ENCODE data around the gene HIC1. TPM values are rescaled to one million over a fixed set of nuclear protein-coding genes. Genes with fewer than 3 reads are reported as not detected.
"Not testable (repeated sequence)": the region's sequence is repeated elsewhere in the genome, so short reads cannot be mapped to it uniquely, and the experiment has no call there.

Gene HIC1
- total RNA-seq, 1 experiment from 2014 or later = 1.0 TPM

GRCh38 chr17:2011411-2012371 is 43.2 kb upstream of the HIC1 start:
- BruUV-seq (replicated peaks) = no TSS peak
- Mint-ChIP-seq H3K4me3 (ENCODE audit: unreplicated experiment) (peak overlapping the region; percentile 53), H3K27me3 (ENCODE audit: insufficient read depth, unreplicated experiment) (no peaks in the 10 kb centered on the region), H3K27ac (ENCODE audit: low read depth, unreplicated experiment) (peak overlapping the region; percentile 85), H3K9me3 (ENCODE audit: unreplicated experiment) (no peaks in the 10 kb centered on the region), H3K4me1 (ENCODE audit: insufficient read depth, unreplicated experiment) (peaks cover 39% of the 10 kb centered on the region), H3K36me3 (ENCODE audit: insufficient read depth, unreplicated experiment) (no peaks in the 10 kb centered on the region)
- intact Hi-C loops (cut with micrococcal nuclease) = no loop called here
- POLR2A ChIA-PET = interaction anchor here (0.7 to 4.2 kb wide), 6 partner anchors 9 to 24 kb away, joined by 3 to 24 read pairs (median 3); partner anchors contain the start of gene RTN4RL1
- TF ChIP-seq, protein P1, sequence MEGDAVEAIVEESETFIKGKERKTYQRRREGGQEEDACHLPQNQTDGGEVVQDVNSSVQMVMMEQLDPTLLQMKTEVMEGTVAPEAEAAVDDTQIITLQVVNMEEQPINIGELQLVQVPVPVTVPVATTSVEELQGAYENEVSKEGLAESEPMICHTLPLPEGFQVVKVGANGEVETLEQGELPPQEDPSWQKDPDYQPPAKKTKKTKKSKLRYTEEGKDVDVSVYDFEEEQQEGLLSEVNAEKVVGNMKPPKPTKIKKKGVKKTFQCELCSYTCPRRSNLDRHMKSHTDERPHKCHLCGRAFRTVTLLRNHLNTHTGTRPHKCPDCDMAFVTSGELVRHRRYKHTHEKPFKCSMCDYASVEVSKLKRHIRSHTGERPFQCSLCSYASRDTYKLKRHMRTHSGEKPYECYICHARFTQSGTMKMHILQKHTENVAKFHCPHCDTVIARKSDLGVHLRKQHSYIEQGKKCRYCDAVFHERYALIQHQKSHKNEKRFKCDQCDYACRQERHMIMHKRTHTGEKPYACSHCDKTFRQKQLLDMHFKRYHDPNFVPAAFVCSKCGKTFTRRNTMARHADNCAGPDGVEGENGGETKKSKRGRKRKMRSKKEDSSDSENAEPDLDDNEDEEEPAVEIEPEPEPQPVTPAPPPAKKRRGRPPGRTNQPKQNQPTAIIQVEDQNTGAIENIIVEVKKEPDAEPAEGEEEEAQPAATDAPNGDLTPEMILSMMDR (IDR thresholded peaks at IDR 0.05; ENCODE audit: unreplicated experiment) = no peak
- peak; percentile 74 for DNase-seq (ENCODE audit: unreplicated experiment)
- CTCF ChIA-PET = interaction anchor here (1.0 kb wide), 1 partner anchor 11 kb away, joined by 3 read pairs; no protein-coding TSS in a partner anchor

DNA sequence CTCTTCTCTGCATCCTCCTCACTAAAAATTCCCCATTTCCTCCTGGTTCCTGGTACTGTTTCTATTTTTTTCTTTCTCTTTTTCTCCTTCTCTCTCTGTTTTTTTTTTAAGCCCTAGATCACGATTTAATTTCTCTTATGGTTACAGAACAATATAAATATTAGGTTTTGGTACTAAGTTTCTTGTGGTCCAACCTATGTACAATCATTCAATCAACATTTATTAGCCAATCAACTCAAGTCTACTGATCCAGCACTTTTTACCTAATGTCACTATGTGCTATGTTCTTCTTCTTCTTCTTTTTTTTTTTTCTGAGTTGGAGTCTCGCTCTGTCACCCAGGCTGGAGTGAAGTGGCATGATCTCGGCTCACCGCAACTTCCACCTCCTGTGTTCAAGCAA is 42.4 kb upstream of the HIC1 start:
- TF ChIP-seq, protein P1 (IDR thresholded peaks at IDR 0.05; ENCODE audit: unreplicated experiment) = no peak
- Mint-ChIP-seq H3K4me3 (ENCODE audit: unreplicated experiment) (peak overlapping the region; percentile 53), H3K4me1 (ENCODE audit: insufficient read depth, unreplicated experiment) (peaks cover 39% of the 10 kb centered on the region), H3K27me3 (ENCODE audit: insufficient read depth, unreplicated experiment) (no peaks in the 10 kb centered on the region), H3K9me3 (ENCODE audit: unreplicated experiment) (no peaks in the 10 kb centered on the region), H3K27ac (ENCODE audit: low read depth, unreplicated experiment) (peak overlapping the region; percentile 85), H3K36me3 (ENCODE audit: insufficient read depth, unreplicated experiment) (no peaks in the 10 kb centered on the region)
- DNase-seq (ENCODE audit: unreplicated experiment) = no peak
- CTCF ChIA-PET = interaction anchor here (0.6 kb wide), 1 partner anchor 222 kb away, joined by 3 read pairs; no protein-coding TSS in a partner anchor
- BruUV-seq (replicated peaks) = no TSS peak
- POLR2A ChIA-PET = interaction anchor here (0.7 to 4.2 kb wide), 2 partner anchors 12 to 21 kb away, joined by 3 to 24 read pairs; partner anchors contain the start of gene RTN4RL1
- intact Hi-C loops (cut with micrococcal nuclease) = no loop called here

DNA sequence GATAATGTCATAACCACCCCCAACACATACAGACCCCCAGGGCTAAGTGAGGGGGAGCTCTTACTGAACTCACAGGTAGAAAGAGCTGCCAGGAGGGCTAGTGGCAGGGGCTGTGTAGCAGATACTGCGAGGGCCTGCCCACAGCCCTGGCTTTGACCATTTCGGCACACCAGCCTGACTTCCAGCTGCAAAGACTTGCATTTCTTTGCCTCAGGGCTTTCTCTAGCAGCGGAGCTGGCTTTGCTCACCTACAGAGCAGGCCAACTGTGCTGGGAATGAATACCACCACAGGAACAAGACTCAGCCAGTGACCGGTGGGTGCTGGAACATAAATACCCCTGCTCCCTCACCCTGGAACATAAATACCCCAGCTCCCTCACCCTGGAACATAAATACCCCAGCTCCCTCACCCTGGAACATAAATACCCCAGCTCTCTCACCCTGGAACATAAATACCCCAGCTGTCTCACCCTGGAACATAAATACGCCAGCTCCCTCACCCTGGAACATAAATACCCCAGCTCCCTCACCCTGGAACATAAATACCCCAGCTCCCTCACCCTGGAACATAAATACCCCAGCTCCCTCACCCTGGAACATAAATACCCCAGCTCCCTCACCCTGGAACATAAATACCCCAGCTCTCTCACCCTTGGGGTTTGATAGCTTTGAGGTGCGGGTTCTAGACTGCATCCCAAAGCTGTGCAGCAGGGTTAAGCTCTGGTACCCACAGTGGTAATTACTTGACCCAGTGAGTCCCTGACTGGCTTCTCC is 41.5 kb upstream of the HIC1 start:
- Mint-ChIP-seq H3K27ac (ENCODE audit: low read depth, unreplicated experiment) (peak overlapping the region; percentile 85), H3K4me1 (ENCODE audit: insufficient read depth, unreplicated experiment) (peaks cover 39% of the 10 kb centered on the region), H3K4me3 (ENCODE audit: unreplicated experiment) (peak overlapping the region; percentile 16)
- BruUV-seq (replicated peaks); DNase-seq (ENCODE audit: unreplicated experiment); H3K36me3 Mint-ChIP-seq (ENCODE audit: insufficient read depth, unreplicated experiment); H3K9me3 Mint-ChIP-seq (ENCODE audit: unreplicated experiment); H3K27me3 Mint-ChIP-seq (ENCODE audit: insufficient read depth, unreplicated experiment); intact Hi-C loops (cut with micrococcal nuclease): not testable (repeated sequence)
- ChIA-PET CTCF (interaction anchor here (0.6 to 1.1 kb wide), 2 partner anchors 104 to 866 kb away, joined by 3 read pairs; no protein-coding TSS in a partner anchor), POLR2A (interaction anchor here (0.7 to 4.2 kb wide), 2 partner anchors 11 to 93 kb away, joined by 3 to 24 read pairs; partner anchors contain the start of gene RTN4RL1)

GRCh38 chr17:2013994-2014317 is 40.9 kb upstream of the HIC1 start:
- DNase-seq (ENCODE audit: unreplicated experiment) = peak; percentile 39
- POLR2A ChIA-PET = interaction anchor here (0.7 to 4.2 kb wide), 3 partner anchors 11 to 94 kb away, joined by 3 to 24 read pairs (median 3); partner anchors contain the start of gene RTN4RL1
- TF ChIP-seq, protein P1 (IDR thresholded peaks at IDR 0.05; ENCODE audit: unreplicated experiment) = no peak
- no TSS peak for BruUV-seq (replicated peaks)
- CTCF ChIA-PET = interaction anchor here (0.7 to 1.1 kb wide), 2 partner anchors 32 to 104 kb away, joined by 3 read pairs; no protein-coding TSS in a partner anchor
- intact Hi-C loops (cut with micrococcal nuclease) = no loop called here
- Mint-ChIP-seq H3K4me1 (ENCODE audit: insufficient read depth, unreplicated experiment) (peaks cover 33% of the 10 kb centered on the region), H3K36me3 (ENCODE audit: insufficient read depth, unreplicated experiment) (no peaks in the 10 kb centered on the region), H3K4me3 (ENCODE audit: unreplicated experiment) (no peak overlapping the region), H3K9me3 (ENCODE audit: unreplicated experiment) (no peaks in the 10 kb centered on the region), H3K27me3 (ENCODE audit: insufficient read depth, unreplicated experiment) (no peaks in the 10 kb centered on the region), H3K27ac (ENCODE audit: low read depth, unreplicated experiment) (no peak overlapping the region)

Data from MCF 10A (cell line).